ENCODE results near the gene NDRG3.

Gene NDRG3

GRCh38 chr20:36672991-36673390 is 72.9 kb downstream of the NDRG3 start:
- Histone ChIP-seq H3K27me3 (replicated peaks in 2 of 5; ENCODE audit: control insufficient read depth in 4 of 5, insufficient read depth in 5 of 5, low read length in 4 of 5) (no peaks in the 10 kb centered on the region), H3K4me3 (ENCODE audit: control insufficient read depth in 1 of 7, extremely low read depth in 1 of 7, insufficient read depth in 4 of 7, low read depth in 2 of 7, low read length in 6 of 7) (no peak overlapping the region), H3K27ac (ENCODE audit: insufficient read depth in 1 of 2, low read depth in 1 of 2, low read length in 2 of 2, poor library complexity in 1 of 2, severe bottlenecking in 2 of 2) (no peak overlapping the region), H3K9me3 (ENCODE audit: control extremely low read depth in 1 of 5, control insufficient read depth in 4 of 5, insufficient read depth in 2 of 5, low read depth in 1 of 5, low read length in 4 of 5) (peaks cover 0 to 5% (median 0%) of the 10 kb centered on the region in 5 experiments), H3K36me3 (ENCODE audit: control insufficient read depth in 4 of 4, insufficient read depth in 4 of 4, low read length in 3 of 4) (peaks cover 0 to 9% (median 5%) of the 10 kb centered on the region in 4 experiments), H3K4me1 (ENCODE audit: control extremely low read depth in 1 of 4, control insufficient read depth in 4 of 4, insufficient read depth in 4 of 4, low read length in 3 of 4) (no peaks in the 10 kb centered on the region)
- ChIA-PET POLR2A (no interaction called here), CTCF (interaction anchor here (0.7 to 0.8 kb wide), 3 partner anchors 9 to 783 kb away, joined by 3 read pairs; no protein-coding TSS in a partner anchor)
- DNase-seq, result no peak
- 100% methylated on average over 2 of the region's 4 CpGs for WGBS (ENCODE audit: insufficient coverage)

- Histone ChIP-seq H3K4me1 (ENCODE audit: control extremely low read depth in 1 of 4, control insufficient read depth in 4 of 4, insufficient read depth in 4 of 4, low read length in 3 of 4) (no peaks in the 10 kb centered on the region), H3K4me3 (ENCODE audit: control insufficient read depth in 1 of 7, extremely low read depth in 1 of 7, insufficient read depth in 4 of 7, low read depth in 2 of 7, low read length in 6 of 7) (no peak overlapping the region), H3K36me3 (ENCODE audit: control insufficient read depth in 4 of 4, insufficient read depth in 4 of 4, low read length in 3 of 4) (peaks cover 0 to 5% (median 1%) of the 10 kb centered on the region in 4 experiments), H3K27ac (ENCODE audit: insufficient read depth in 1 of 2, low read depth in 1 of 2, low read length in 2 of 2, poor library complexity in 1 of 2, severe bottlenecking in 2 of 2) (no peak overlapping the region), H3K27me3 (replicated peaks in 2 of 5; ENCODE audit: control insufficient read depth in 4 of 5, insufficient read depth in 5 of 5, low read length in 4 of 5) (no peaks in the 10 kb centered on the region), H3K9me3 (ENCODE audit: control extremely low read depth in 1 of 5, control insufficient read depth in 4 of 5, insufficient read depth in 2 of 5, low read depth in 1 of 5, low read length in 4 of 5) (no peaks in the 10 kb centered on the region)
- ChIA-PET CTCF (interaction anchor here (0.8 to 1.0 kb wide), 2 partner anchors 81 to 104 kb away, joined by 3 read pairs; no protein-coding TSS in a partner anchor), POLR2A (no interaction called here)
- no peak for DNase-seq
- 100% methylated on average over 2 of the region's 3 CpGs for WGBS (ENCODE audit: insufficient coverage)
These were observed 75.1 kb downstream of the NDRG3 start for GRCh38 chr20:36670665-36671357.

GRCh38 chr20:36666181-36666740 is 79.6 kb downstream of the NDRG3 start:
- DNase-seq, result peak; percentile 32 to 60 (median 54)
- ChIA-PET CTCF (interaction anchor here (0.8 to 2.7 kb wide), 10 partner anchors 11 to 123 kb away, joined by 3 to 14 read pairs (median 4); partner anchors contain the start of gene DSN1), POLR2A (no interaction called here)
- Histone ChIP-seq H3K9me3 (ENCODE audit: control extremely low read depth in 1 of 5, control insufficient read depth in 4 of 5, insufficient read depth in 2 of 5, low read depth in 1 of 5, low read length in 4 of 5) (no peaks in the 10 kb centered on the region), H3K27ac (ENCODE audit: insufficient read depth in 1 of 2, low read depth in 1 of 2, low read length in 2 of 2, poor library complexity in 1 of 2, severe bottlenecking in 2 of 2) (no peak overlapping the region), H3K4me3 (ENCODE audit: control insufficient read depth in 1 of 7, extremely low read depth in 1 of 7, insufficient read depth in 4 of 7, low read depth in 2 of 7, low read length in 6 of 7) (no peak overlapping the region), H3K27me3 (replicated peaks in 2 of 5; ENCODE audit: control insufficient read depth in 4 of 5, insufficient read depth in 5 of 5, low read length in 4 of 5) (no peaks in the 10 kb centered on the region), H3K36me3 (ENCODE audit: control insufficient read depth in 4 of 4, insufficient read depth in 4 of 4, low read length in 3 of 4) (peaks cover 2 to 9% (median 3%) of the 10 kb centered on the region in 4 experiments), H3K4me1 (ENCODE audit: control extremely low read depth in 1 of 4, control insufficient read depth in 4 of 4, insufficient read depth in 4 of 4, low read length in 3 of 4) (peaks cover 0 to 10% (median 4%) of the 10 kb centered on the region in 4 experiments)
- WGBS (ENCODE audit: insufficient coverage), result 92% methylated on average over 2 of the region's 4 CpGs

- Histone ChIP-seq H3K4me3 (ENCODE audit: control insufficient read depth in 1 of 7, extremely low read depth in 1 of 7, insufficient read depth in 4 of 7, low read depth in 2 of 7, low read length in 6 of 7) (no peak overlapping the region), H3K27ac (ENCODE audit: insufficient read depth in 1 of 2, low read depth in 1 of 2, low read length in 2 of 2, poor library complexity in 1 of 2, severe bottlenecking in 2 of 2) (no peak overlapping the region), H3K4me1 (ENCODE audit: control extremely low read depth in 1 of 4, control insufficient read depth in 4 of 4, insufficient read depth in 4 of 4, low read length in 3 of 4) (peaks cover 2 to 22% (median 9%) of the 10 kb centered on the region in 4 experiments), H3K36me3 (ENCODE audit: control insufficient read depth in 4 of 4, insufficient read depth in 4 of 4, low read length in 3 of 4) (peaks cover 2 to 4% (median 3%) of the 10 kb centered on the region in 4 experiments), H3K9me3 (ENCODE audit: control extremely low read depth in 1 of 5, control insufficient read depth in 4 of 5, insufficient read depth in 2 of 5, low read depth in 1 of 5, low read length in 4 of 5) (no peaks in the 10 kb centered on the region), H3K27me3 (replicated peaks in 2 of 5; ENCODE audit: control insufficient read depth in 4 of 5, insufficient read depth in 5 of 5, low read length in 4 of 5) (no peaks in the 10 kb centered on the region)
- ChIA-PET POLR2A (no interaction called here), CTCF (no interaction called here)
- 52% methylated on average over 2 of the region's 2 CpGs for WGBS (ENCODE audit: insufficient coverage)
- peak in 2 of 3 donors; percentile 37 to 51 for DNase-seq
These were observed 82.9 kb downstream of the NDRG3 start for GRCh38 chr20:36663031-36663430.

- WGBS (ENCODE audit: insufficient coverage), result 0% methylated on average over 2 of the region's 3 CpGs
- POLR2A ChIA-PET, result no interaction called here
- Histone ChIP-seq H3K9me3 (ENCODE audit: control extremely low read depth in 1 of 5, control insufficient read depth in 4 of 5, insufficient read depth in 2 of 5, low read depth in 1 of 5, low read length in 4 of 5) (no peaks in the 10 kb centered on the region), H3K4me1 (ENCODE audit: control extremely low read depth in 1 of 4, control insufficient read depth in 4 of 4, insufficient read depth in 4 of 4, low read length in 3 of 4) (peaks cover 2 to 19% (median 7%) of the 10 kb centered on the region in 4 experiments), H3K27me3 (replicated peaks in 2 of 5; ENCODE audit: control insufficient read depth in 4 of 5, insufficient read depth in 5 of 5, low read length in 4 of 5) (no peaks in the 10 kb centered on the region), H3K4me3 (ENCODE audit: control insufficient read depth in 1 of 7, extremely low read depth in 1 of 7, insufficient read depth in 4 of 7, low read depth in 2 of 7, low read length in 6 of 7) (peak overlapping the region in 1 of 7 experiments; percentile 55), H3K27ac (ENCODE audit: insufficient read depth in 1 of 2, low read depth in 1 of 2, low read length in 2 of 2, poor library complexity in 1 of 2, severe bottlenecking in 2 of 2) (no peak overlapping the region), H3K36me3 (ENCODE audit: control insufficient read depth in 4 of 4, insufficient read depth in 4 of 4, low read length in 3 of 4) (peaks cover 0 to 18% (median 4%) of the 10 kb centered on the region in 4 experiments)
- CTCF ChIA-PET, result interaction anchor here (1.1 to 1.6 kb wide), 3 partner anchors 11 to 46 kb away, joined by 3 to 5 read pairs (median 4); partner anchors contain the start of gene SLA2
- peak; percentile 14 to 47 (median 46) for DNase-seq
These were observed 87.6 kb downstream of the NDRG3 start for GRCh38 chr20:36658300-36658699.

GRCh38 chr20:36656733-36657132 is 89.2 kb downstream of the NDRG3 start:
- 82% methylated on average over 2 of the region's 4 CpGs for WGBS (ENCODE audit: insufficient coverage)
- no peaks in the 10 kb centered on the region for H3K9me3 ChIP-seq (ENCODE audit: control extremely low read depth in 1 of 5, control insufficient read depth in 4 of 5, insufficient read depth in 2 of 5, low read depth in 1 of 5, low read length in 4 of 5)
- POLR2A ChIA-PET, result interaction anchor here (1.0 kb wide), 1 partner anchor 10 kb away, joined by 3 read pairs; no protein-coding TSS in a partner anchor

GRCh38 chr20:36655004-36655403 is 90.9 kb downstream of the NDRG3 start:
- no peaks in the 10 kb centered on the region for H3K9me3 ChIP-seq (ENCODE audit: control extremely low read depth in 1 of 5, control insufficient read depth in 4 of 5, insufficient read depth in 2 of 5, low read depth in 1 of 5, low read length in 4 of 5)
- no peak overlapping the region for H3K4me3 ChIP-seq (ENCODE audit: control insufficient read depth in 1 of 7, extremely low read depth in 1 of 7, insufficient read depth in 4 of 7, low read depth in 2 of 7, low read length in 6 of 7)
- no peak overlapping the region for H3K27ac ChIP-seq (ENCODE audit: insufficient read depth in 1 of 2, low read depth in 1 of 2, low read length in 2 of 2, poor library complexity in 1 of 2, severe bottlenecking in 2 of 2)
- DNase-seq, result no peak
- H3K4me1 ChIP-seq (ENCODE audit: control extremely low read depth in 1 of 4, control insufficient read depth in 4 of 4, insufficient read depth in 4 of 4, low read length in 3 of 4), result peaks cover 2 to 14% (median 4%) of the 10 kb centered on the region in 4 experiments
- ChIA-PET CTCF (interaction anchor here (0.9 to 4.2 kb wide), 3 partner anchors 11 to 34 kb away, joined by 3 to 14 read pairs (median 7); no protein-coding TSS in a partner anchor), POLR2A (no interaction called here)
- 100% methylated on average over 2 of the region's 3 CpGs for WGBS (ENCODE audit: insufficient coverage)
- H3K36me3 ChIP-seq (ENCODE audit: control insufficient read depth in 4 of 4, insufficient read depth in 4 of 4, low read length in 3 of 4), result peaks cover 0 to 18% (median 6%) of the 10 kb centered on the region in 4 experiments
- H3K27me3 ChIP-seq (replicated peaks in 2 of 5; ENCODE audit: control insufficient read depth in 4 of 5, insufficient read depth in 5 of 5, low read length in 4 of 5), result no peaks in the 10 kb centered on the region

More at GRCh38 chr20:36656733-36657132, 89.2 kb downstream of the NDRG3 start:
- H3K4me3 ChIP-seq (ENCODE audit: control insufficient read depth in 1 of 7, extremely low read depth in 1 of 7, insufficient read depth in 4 of 7, low read depth in 2 of 7, low read length in 6 of 7), result no peak overlapping the region
- peaks cover 0 to 18% (median 6%) of the 10 kb centered on the region in 4 experiments for H3K36me3 ChIP-seq (ENCODE audit: control insufficient read depth in 4 of 4, insufficient read depth in 4 of 4, low read length in 3 of 4)
- H3K27ac ChIP-seq (ENCODE audit: insufficient read depth in 1 of 2, low read depth in 1 of 2, low read length in 2 of 2, poor library complexity in 1 of 2, severe bottlenecking in 2 of 2), result no peak overlapping the region
- no peak for DNase-seq
- no peaks in the 10 kb centered on the region for H3K27me3 ChIP-seq (replicated peaks in 2 of 5; ENCODE audit: control insufficient read depth in 4 of 5, insufficient read depth in 5 of 5, low read length in 4 of 5)
- H3K4me1 ChIP-seq (ENCODE audit: control extremely low read depth in 1 of 4, control insufficient read depth in 4 of 4, insufficient read depth in 4 of 4, low read length in 3 of 4), result peaks cover 2 to 14% (median 4%) of the 10 kb centered on the region in 4 experiments
- CTCF ChIA-PET, result interaction anchor here (1.2 to 4.2 kb wide), 2 partner anchors 9 to 12 kb away, joined by 3 to 14 read pairs; no protein-coding TSS in a partner anchor
